ENCODE measurements around the gene MAGI2. TPM values are rescaled to one million over a fixed set of nuclear protein-coding genes. Genes with fewer than 3 reads are reported as not detected.

The MAGI2 gene
- polyA plus RNA-seq, 3 donors = 0.03 to 0.11 TPM; not detected in 1

DNA sequence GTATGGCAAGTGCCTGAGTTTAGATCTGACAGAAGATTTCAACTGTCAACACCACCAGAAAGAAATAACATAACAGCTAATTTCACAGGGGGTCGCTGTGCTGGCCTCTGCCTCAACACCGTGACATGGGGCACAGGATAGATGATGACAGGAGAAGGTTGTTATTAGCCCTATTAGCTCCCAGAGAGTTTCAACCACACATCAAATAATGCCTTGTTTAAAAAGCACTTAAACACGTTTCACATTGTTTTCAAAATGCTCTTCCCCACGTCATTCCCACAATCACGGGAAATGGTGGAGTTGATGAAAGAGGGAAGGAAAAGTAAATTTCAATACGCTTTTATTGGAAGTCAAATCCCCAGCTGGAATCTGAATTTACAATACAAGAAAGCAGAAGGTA, 184.7 kb downstream of the MAGI2 start:
- H3K27me3 ChIP-seq (ENCODE audit: control insufficient read depth in 2 of 2, insufficient read depth in 2 of 2, low read length in 2 of 2) = no peaks in the 10 kb centered on the region
- H3K9me3 ChIP-seq (replicated peaks in 1 of 2; ENCODE audit: control insufficient read depth in 1 of 2, insufficient read depth in 1 of 2, low read length in 2 of 2) = no peaks in the 10 kb centered on the region
- no peak overlapping the region for H2AFZ ChIP-seq (ENCODE audit: insufficient read depth, low read depth, low read length, poor library complexity, severe bottlenecking)
- H3K4me1 ChIP-seq (ENCODE audit: control insufficient read depth in 1 of 2, insufficient read depth in 2 of 2, low read length in 2 of 2) = no peaks in the 10 kb centered on the region
- no peak for DNase-seq
- H3K79me2 ChIP-seq (ENCODE audit: insufficient read depth, low read length) = no peaks in the 10 kb centered on the region
- intact Hi-C loops (cut with micrococcal nuclease) = no loop called here
- TF ChIP-seq, protein P1, sequence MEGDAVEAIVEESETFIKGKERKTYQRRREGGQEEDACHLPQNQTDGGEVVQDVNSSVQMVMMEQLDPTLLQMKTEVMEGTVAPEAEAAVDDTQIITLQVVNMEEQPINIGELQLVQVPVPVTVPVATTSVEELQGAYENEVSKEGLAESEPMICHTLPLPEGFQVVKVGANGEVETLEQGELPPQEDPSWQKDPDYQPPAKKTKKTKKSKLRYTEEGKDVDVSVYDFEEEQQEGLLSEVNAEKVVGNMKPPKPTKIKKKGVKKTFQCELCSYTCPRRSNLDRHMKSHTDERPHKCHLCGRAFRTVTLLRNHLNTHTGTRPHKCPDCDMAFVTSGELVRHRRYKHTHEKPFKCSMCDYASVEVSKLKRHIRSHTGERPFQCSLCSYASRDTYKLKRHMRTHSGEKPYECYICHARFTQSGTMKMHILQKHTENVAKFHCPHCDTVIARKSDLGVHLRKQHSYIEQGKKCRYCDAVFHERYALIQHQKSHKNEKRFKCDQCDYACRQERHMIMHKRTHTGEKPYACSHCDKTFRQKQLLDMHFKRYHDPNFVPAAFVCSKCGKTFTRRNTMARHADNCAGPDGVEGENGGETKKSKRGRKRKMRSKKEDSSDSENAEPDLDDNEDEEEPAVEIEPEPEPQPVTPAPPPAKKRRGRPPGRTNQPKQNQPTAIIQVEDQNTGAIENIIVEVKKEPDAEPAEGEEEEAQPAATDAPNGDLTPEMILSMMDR (IDR thresholded peaks at IDR 0.05) = no peak
- H3K4me3 ChIP-seq (replicated peaks in 1 of 3; ENCODE audit: low read depth in 2 of 3, low read length in 3 of 3) = no peak overlapping the region
- no peaks in the 10 kb centered on the region for H3K36me3 Mint-ChIP-seq
- no peak overlapping the region for H3K27ac Mint-ChIP-seq
- H3K9me3 Mint-ChIP-seq = no peaks in the 10 kb centered on the region
- H3K4me2 ChIP-seq (replicated peaks; ENCODE audit: extremely low read depth, low read length, poor library complexity, severe bottlenecking) = no peak overlapping the region
- peaks cover 0 to 5% (median 4%) of the 10 kb centered on the region in 3 donors for H3K27me3 Mint-ChIP-seq (ENCODE audit: low read depth in 3 of 3)
- no peak overlapping the region for H3K4me3 Mint-ChIP-seq
- H3K4me1 Mint-ChIP-seq = no peaks in the 10 kb centered on the region
- H3K36me3 ChIP-seq (replicated peaks in 1 of 2; ENCODE audit: control insufficient read depth in 1 of 2, insufficient read depth in 2 of 2, low read length in 2 of 2) = no peaks in the 10 kb centered on the region
- H3K27ac ChIP-seq (ENCODE audit: low read depth in 1 of 2, low read length in 2 of 2) = no peak overlapping the region
- no CpG with 5 or more reads among the region's 6 CpGs for WGBS (ENCODE audit: insufficient coverage)
- no peak overlapping the region for H3K9ac ChIP-seq (ENCODE audit: insufficient read depth, low read length, poor library complexity, severe bottlenecking)
- no peaks in the 10 kb centered on the region for H4K20me1 ChIP-seq (ENCODE audit: insufficient read depth, low read length)

DNA sequence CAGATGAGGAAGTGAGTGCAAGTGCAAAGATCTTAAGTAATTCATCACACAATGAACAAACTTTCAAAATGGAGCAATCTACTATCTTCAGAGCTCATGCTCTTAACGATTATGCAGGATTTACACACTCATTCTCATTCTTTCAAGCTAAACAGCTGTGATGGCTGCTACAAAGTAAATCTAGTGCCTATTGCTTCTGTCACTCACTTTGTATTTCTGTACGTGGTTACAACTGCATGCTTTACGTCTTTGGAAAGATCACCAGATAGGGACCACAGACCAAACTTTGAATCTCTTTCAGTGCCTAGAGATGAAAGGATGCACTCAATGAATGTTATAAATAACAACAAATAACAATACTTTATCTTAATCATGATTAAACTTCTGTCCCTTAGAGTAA, 194.6 kb downstream of the MAGI2 start:
- WGBS (ENCODE audit: insufficient coverage) = 33% methylated on average over 1 of the region's 3 CpGs
- Histone ChIP-seq H4K20me1 (ENCODE audit: insufficient read depth, low read length) (no peaks in the 10 kb centered on the region), H3K79me2 (ENCODE audit: insufficient read depth, low read length) (no peaks in the 10 kb centered on the region), H3K4me3 (replicated peaks in 1 of 3; ENCODE audit: low read depth in 2 of 3, low read length in 3 of 3) (no peak overlapping the region), H3K9me3 (replicated peaks in 1 of 2; ENCODE audit: control insufficient read depth in 1 of 2, insufficient read depth in 1 of 2, low read length in 2 of 2) (no peaks in the 10 kb centered on the region), H3K27me3 (ENCODE audit: control insufficient read depth in 2 of 2, insufficient read depth in 2 of 2, low read length in 2 of 2) (no peaks in the 10 kb centered on the region), H3K36me3 (replicated peaks in 1 of 2; ENCODE audit: control insufficient read depth in 1 of 2, insufficient read depth in 2 of 2, low read length in 2 of 2) (no peaks in the 10 kb centered on the region), H3K27ac (ENCODE audit: low read depth in 1 of 2, low read length in 2 of 2) (no peak overlapping the region), H3K9ac (ENCODE audit: insufficient read depth, low read length, poor library complexity, severe bottlenecking) (no peak overlapping the region), H3K4me1 (ENCODE audit: control insufficient read depth in 1 of 2, insufficient read depth in 2 of 2, low read length in 2 of 2) (no peaks in the 10 kb centered on the region), H2AFZ (ENCODE audit: insufficient read depth, low read depth, low read length, poor library complexity, severe bottlenecking) (no peak overlapping the region), H3K4me2 (replicated peaks; ENCODE audit: extremely low read depth, low read length, poor library complexity, severe bottlenecking) (no peak overlapping the region)
- no peaks in the 10 kb centered on the region for H3K36me3 Mint-ChIP-seq
- DNase-seq = no peak
- peaks cover 0 to 3% (median 0%) of the 10 kb centered on the region in 7 donors for H3K9me3 Mint-ChIP-seq
- no peaks in the 10 kb centered on the region for H3K27me3 Mint-ChIP-seq (ENCODE audit: low read depth in 3 of 3)
- no peak overlapping the region for H3K27ac Mint-ChIP-seq
- intact Hi-C loops (cut with micrococcal nuclease) = no loop called here
- TF ChIP-seq, protein P1 (IDR thresholded peaks at IDR 0.05) = no peak
- H3K4me1 Mint-ChIP-seq = no peaks in the 10 kb centered on the region
- H3K4me3 Mint-ChIP-seq = no peak overlapping the region

All from CD14-positive monocyte (primary cell).